ENCODE data around the gene TOP3B. TPM values are rescaled to one million over a fixed set of nuclear protein-coding genes. Genes with fewer than 3 reads are reported as not detected.

Gene TOP3B
- total RNA-seq, 2 donors from 2014 or later, result 29.6 to 33.2 TPM

DNA sequence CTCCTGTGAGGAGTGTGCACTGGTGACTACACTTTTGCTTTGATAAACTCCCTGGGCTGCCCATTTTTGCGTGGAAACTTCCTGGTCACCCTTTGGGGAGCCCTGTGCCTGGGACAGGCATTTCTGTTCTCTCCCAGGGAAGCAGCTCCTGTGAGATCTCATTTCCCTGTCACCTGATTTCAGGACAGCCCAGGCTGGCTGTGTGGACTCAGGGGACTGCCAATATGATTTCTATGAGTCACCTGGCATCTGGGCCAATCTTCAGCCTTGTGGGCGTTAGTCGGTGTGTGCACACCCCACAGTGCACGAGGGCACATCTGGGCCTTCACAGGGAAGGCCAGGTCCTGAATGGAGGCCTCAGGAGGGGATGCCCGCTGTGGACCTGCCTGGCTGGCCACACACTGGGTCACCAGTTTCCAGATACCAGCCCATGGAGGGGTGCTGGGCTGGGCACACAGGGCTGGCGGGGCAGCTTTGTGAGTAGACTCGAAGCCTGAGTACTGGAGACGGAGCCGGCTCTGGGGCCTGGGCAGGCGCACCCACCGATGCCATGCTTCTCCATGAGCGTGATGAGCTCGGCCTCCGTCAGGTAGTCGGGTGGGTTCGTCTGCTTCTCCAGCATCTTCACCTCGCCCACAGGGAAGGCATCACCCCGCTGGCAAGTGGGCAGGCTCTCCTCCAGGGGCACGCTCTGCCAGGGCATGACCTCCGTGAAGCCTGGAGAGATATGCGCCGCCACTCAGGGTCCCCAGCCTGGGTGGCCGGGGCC lies 20.5 kb downstream of the TOP3B start:
- ATAC-seq (replicated peaks in 1 of 2) (no peak), DNase-seq (no peak)
- H3K4me1 Mint-ChIP-seq (ENCODE audit: low read depth), result no peaks in the 10 kb centered on the region
- H3K36me3 Mint-ChIP-seq (ENCODE audit: insufficient read depth in 2 of 2), result peaks cover 0 to under 1% of the 10 kb centered on the region in 2 donors
- no peaks in the 10 kb centered on the region for H3K27me3 Mint-ChIP-seq (ENCODE audit: low read depth)
- no peak overlapping the region for H3K27ac Mint-ChIP-seq
- no peak overlapping the region for H3K4me3 Mint-ChIP-seq
- H3K9me3 Mint-ChIP-seq, result no peaks in the 10 kb centered on the region

DNA sequence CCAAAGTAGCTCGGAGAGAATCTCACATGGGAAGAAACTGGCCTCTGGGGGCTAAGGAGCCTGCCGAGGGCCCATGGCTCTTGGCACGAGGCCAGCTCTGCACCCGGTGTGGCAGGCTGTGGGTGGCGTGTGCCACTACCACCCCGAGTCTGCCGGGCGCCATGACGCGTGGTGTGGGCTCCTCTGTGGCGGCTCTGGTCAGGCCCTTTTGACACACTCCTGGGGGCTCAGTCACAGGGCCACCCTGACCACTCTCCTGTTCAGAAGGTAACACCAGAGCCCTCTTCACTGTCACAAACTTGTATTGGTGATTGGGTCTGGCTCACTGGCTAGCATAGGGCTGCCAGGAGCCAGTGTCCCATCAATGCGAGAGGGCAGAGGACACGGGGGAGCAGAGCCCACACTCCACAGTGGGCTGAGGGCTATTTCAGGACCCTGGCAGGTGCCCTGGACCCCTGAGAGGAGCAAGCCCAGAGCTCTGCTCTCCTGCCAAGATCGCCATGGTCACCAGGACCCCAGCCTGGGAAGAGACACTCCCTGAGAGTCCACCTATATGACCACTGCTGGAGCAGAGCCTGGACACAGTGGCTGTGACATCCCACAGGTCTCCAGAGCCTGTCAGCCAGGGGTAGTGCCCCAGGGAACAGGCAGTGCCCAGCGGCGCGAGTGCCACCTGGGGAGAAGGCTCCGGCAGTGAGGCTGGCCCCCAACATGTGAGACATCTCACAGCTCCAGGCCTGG lies 21.3 kb downstream of the TOP3B start:
- ATAC-seq (replicated peaks in 1 of 2) (no peak), DNase-seq (no peak)
- no peak overlapping the region for H3K4me3 Mint-ChIP-seq
- no peaks in the 10 kb centered on the region for H3K36me3 Mint-ChIP-seq (ENCODE audit: insufficient read depth in 2 of 2)
- no peak overlapping the region for H3K27ac Mint-ChIP-seq
- H3K27me3 Mint-ChIP-seq (ENCODE audit: low read depth), result no peaks in the 10 kb centered on the region
- no peaks in the 10 kb centered on the region for H3K9me3 Mint-ChIP-seq
- H3K4me1 Mint-ChIP-seq (ENCODE audit: low read depth), result no peaks in the 10 kb centered on the region

DNA sequence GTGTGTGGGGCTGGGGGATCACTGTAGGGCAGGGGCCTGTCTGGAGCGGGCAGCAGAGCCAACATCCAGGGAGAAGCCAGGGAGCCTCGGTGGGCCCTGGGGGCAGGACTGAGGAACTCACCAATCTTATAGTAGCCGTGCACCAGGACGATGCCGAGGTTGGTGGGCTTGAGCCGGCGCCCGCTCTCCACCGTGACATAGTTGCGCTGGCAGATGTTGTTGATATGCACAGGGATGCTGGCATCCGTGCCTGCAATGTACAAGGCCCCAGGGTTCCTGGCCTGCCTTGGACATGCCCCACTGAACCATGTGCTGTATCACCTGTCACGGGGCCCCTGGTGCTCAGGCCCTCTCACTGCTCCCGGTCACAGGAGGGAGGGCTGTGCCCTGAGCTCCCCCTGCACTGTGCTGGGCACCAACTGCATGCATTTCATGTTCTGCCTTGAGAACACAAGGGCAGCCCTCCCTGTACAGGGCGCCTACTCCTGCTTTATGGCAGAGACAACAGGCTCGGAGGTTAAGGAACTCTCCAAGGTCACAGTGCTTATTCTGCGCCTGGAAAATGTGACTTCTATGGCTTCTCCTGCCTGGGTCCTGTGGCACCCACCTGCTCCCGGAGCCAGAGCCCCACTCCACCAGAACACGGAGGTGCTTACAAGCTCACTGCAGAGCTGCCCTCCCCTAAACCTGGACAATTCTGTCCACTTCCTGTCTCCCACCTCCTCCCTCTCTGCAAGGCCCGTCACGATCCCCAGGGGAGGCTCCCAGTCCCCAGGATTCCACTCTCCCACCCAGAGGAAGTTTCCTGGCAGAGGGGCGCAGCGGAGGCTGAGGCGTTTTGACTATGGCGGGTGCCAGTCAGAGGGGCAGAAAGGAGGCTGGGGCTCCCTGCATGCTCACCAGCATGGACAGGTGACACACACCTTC lies 22.1 kb downstream of the TOP3B start:
- DNase-seq (no peak), ATAC-seq (replicated peaks in 1 of 2) (no peak)
- Mint-ChIP-seq H3K27ac (no peak overlapping the region), H3K4me3 (no peak overlapping the region), H3K4me1 (ENCODE audit: low read depth) (no peaks in the 10 kb centered on the region), H3K36me3 (ENCODE audit: insufficient read depth in 2 of 2) (no peaks in the 10 kb centered on the region), H3K9me3 (no peaks in the 10 kb centered on the region), H3K27me3 (ENCODE audit: low read depth) (no peaks in the 10 kb centered on the region)

DNA sequence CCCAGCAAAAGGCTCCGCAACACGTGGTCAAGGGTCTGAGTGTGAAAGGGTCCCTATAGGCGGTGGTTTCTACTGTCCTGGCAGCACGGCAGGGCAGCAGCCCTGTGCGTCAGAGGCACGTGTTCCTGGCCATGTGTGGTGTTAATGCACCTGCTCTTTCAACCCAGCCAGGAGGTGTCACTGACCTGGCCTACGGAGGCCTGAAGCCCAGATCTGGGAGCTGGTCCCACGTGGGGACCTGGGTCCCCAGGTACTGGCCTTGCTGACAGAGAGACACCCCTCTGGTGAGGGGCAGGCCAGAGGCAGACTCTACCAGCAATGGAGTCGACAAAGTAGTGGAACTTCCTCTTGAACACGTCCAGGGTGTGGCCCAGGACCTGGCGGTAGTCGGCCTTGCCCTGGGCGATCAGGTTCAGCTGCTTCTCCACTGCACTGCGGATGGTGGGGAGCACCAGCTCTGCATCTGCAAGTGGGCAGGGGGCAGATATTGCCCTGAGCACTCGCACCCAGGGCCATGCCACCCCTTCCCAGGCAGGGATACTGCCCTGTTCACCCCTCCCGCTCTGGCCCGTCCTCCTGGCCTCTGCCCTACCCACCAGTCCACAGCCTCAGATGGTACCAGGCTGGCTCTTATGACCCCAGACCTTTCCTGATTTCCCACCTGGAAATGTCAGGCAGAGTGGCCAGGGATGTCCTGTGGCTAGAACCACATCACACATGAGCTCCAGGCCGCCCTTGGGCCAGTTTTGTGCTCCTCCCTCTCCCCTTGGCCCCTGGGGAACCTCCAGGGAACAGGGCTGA lies 23.1 kb downstream of the TOP3B start:
- no peak for ATAC-seq (replicated peaks in 1 of 2)
- DNase-seq, result no peak
- Mint-ChIP-seq H3K36me3 (ENCODE audit: insufficient read depth in 2 of 2) (no peaks in the 10 kb centered on the region), H3K9me3 (no peaks in the 10 kb centered on the region), H3K27me3 (ENCODE audit: low read depth) (no peaks in the 10 kb centered on the region), H3K4me3 (no peak overlapping the region), H3K4me1 (ENCODE audit: low read depth) (no peaks in the 10 kb centered on the region), H3K27ac (no peak overlapping the region)

DNA sequence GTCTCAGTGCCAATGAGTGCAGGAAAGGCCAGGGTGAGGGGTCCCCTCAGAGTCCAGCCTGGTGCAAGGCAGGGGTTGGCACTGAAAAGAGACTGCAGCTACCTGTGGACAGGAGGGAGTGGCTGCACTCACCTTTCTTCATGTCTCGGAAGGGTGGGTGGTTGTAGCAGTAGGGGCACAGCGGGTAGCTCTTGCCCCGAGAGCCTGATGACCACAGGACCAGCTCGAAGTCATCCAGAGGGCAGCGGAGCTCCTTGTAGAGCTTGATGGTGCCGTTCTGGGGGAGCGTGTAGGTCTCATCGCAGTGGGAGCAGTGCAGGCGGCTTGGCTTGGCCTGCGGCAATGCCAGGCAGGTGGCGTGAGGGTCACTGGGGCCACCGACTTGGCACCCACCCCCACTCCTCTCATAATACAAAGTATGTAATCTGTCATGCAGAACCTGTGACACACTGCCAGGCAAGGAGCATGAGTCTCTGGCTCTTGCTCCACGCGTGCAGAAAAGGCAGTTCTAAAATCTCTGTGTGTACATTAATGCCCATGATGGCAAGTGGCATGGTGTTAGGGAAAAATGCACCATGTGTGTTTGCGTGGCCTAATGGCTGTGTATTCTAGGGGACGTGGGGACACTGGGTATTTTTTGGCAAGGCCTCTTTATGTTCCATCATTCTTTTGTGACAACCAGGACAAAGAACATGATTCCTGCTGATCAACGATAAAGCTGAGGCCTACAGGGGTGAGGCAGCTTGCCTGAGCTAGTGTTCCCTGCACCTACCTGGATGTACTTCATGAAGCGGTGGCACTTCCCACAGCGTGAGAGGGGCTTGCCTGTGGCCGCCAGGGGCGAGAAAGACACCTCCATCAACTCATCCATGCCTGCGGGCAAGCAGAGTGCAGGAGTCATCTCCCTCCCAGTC lies 24.0 kb downstream of the TOP3B start:
- no peak for DNase-seq
- Mint-ChIP-seq H3K36me3 (ENCODE audit: insufficient read depth in 2 of 2) (no peaks in the 10 kb centered on the region), H3K4me3 (no peak overlapping the region), H3K27me3 (ENCODE audit: low read depth) (no peaks in the 10 kb centered on the region), H3K9me3 (no peaks in the 10 kb centered on the region), H3K27ac (no peak overlapping the region), H3K4me1 (ENCODE audit: low read depth) (no peaks in the 10 kb centered on the region)
- no peak for ATAC-seq (replicated peaks in 1 of 2)

DNA sequence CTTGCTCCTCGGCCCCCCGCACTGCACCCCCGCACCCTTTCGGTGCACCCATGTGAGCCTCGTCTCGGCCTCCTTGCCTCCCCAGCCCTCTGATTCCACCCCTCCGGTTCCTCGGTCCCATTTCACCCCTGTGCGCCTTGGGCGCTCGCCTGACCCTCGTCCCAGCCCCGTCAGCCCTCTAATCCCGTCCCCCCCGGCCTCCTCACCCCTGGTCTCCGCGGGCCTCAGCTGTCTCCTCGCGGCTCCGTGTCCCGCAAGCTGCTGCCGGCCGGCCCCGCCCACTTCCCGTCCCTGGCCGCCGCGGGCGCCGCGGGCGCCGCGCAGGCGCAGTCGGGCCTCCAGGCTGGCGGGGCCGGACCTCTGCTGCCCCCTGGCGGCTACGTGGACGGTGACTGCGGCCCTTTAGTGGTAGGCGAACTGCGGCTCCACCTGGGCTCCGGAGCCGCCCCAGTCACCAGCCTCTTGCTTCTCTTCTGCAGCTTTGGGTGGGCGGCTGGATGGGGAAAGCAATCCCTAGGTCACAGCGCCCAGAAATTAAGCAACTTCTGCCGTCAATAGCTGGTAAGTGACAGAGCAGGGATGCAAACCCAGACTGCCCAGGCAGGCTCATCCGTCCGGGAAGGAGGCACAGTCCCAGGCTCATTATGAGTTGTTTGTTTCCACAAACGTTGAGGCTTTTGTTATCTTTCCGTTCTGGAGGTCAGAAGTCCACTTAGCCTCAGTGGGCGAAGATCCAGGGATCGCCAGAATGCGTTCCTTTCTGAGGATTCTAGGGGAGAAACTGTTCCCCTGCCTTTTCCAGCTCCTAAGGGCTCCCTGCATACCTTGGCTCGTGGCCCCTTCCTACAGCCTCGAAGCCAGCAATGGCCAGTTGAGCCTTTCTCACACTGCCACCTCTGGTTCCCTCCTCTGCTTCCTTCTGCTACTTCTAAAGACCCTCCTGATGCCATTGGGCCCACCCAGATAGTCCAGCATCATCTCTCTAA lies 29.7 kb downstream of the TOP3B start, which contains the start of gene PPM1F:
Gene PPM1F, minus strand, starts transcription at position 263 of the 986 bp plus-strand sequence. CDS start 6,800 bp downstream, outside the sequence.
- H3K36me3 Mint-ChIP-seq (ENCODE audit: insufficient read depth in 2 of 2), result peaks cover 0 to 3% of the 10 kb centered on the region in 2 donors
- peak within 1 kb of the TSS; percentile 73 to 90 for H3K4me3 Mint-ChIP-seq
- no peak within 1 kb of the TSS for H3K27ac Mint-ChIP-seq
- DNase-seq (peak; percentile 91 to 97), ATAC-seq (replicated peaks in 1 of 2) (peak; percentile 86 to 87)
- no peaks in the 10 kb centered on the region for H3K9me3 Mint-ChIP-seq
- H3K4me1 Mint-ChIP-seq (ENCODE audit: low read depth), result peaks cover 24% of the 10 kb centered on the region
- no peaks in the 10 kb centered on the region for H3K27me3 Mint-ChIP-seq (ENCODE audit: low read depth)

DNA sequence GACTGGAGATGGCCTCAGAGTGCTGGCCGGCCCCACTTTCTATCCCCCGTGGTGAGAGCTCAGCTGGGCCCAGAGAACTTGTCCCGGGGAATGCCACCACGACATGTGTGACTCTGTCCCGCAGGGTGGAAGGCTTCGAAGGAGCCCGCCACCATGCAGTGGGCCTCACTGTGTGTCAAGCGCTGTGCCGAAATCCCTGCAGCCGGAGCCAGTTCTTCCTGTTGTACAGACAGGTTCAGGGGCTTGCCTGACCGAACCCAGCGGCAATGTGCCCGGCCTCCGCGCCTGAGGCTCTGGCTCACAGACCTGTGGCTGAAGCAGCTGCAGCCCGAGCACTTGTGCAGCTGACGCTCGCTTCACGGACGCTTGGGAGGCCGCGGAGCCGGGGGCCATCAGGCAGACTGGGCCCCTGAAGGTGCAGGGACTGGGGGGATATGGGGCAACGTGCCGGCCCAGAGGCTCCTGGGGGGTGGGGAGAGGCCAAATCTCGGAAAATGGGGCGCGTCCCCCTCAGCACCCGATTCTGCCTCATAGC lies 30.6 kb downstream of the TOP3B start:
- Mint-ChIP-seq H3K9me3 (no peaks in the 10 kb centered on the region), H3K4me3 (peak overlapping the region; percentile 73 to 90), H3K36me3 (ENCODE audit: insufficient read depth in 2 of 2) (peaks cover 0 to 3% of the 10 kb centered on the region in 2 donors), H3K27me3 (ENCODE audit: low read depth) (no peaks in the 10 kb centered on the region), H3K4me1 (ENCODE audit: low read depth) (peaks cover 31% of the 10 kb centered on the region), H3K27ac (no peak overlapping the region)
- DNase-seq (peak; percentile 29 to 40), ATAC-seq (replicated peaks in 1 of 2) (peak; percentile 29 to 34)

DNA sequence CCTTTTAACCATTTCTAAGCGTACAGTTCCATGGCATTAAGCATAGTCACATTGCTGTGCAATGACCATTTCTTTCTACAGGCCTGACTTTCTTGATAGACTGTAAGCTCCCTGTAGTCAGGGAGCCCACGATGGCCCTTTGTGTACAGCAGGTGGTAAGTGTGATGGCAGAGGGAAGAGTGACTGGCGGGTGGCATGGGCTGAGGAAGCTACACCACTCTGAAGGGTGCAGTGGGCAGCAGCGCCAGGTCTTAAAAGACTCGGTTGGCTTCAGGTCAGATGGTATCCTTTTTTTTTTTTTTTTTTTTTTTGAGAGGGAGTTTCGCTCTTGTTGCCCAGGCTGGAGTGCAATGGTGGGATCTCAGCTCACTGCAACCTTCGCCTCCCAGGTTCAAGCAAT lies 31.5 kb downstream of the TOP3B start:
- H3K27me3 Mint-ChIP-seq (ENCODE audit: low read depth), result no peaks in the 10 kb centered on the region
- H3K4me1 Mint-ChIP-seq (ENCODE audit: low read depth), result peaks cover 31% of the 10 kb centered on the region
- H3K36me3 Mint-ChIP-seq (ENCODE audit: insufficient read depth in 2 of 2), result peaks cover 0 to 3% of the 10 kb centered on the region in 2 donors
- peak overlapping the region in 1 of 2 donors; percentile 46 for H3K4me3 Mint-ChIP-seq
- no peaks in the 10 kb centered on the region for H3K9me3 Mint-ChIP-seq
- H3K27ac Mint-ChIP-seq, result no peak overlapping the region
- DNase-seq, result no peak
- no peak for ATAC-seq (replicated peaks in 1 of 2)

DNA sequence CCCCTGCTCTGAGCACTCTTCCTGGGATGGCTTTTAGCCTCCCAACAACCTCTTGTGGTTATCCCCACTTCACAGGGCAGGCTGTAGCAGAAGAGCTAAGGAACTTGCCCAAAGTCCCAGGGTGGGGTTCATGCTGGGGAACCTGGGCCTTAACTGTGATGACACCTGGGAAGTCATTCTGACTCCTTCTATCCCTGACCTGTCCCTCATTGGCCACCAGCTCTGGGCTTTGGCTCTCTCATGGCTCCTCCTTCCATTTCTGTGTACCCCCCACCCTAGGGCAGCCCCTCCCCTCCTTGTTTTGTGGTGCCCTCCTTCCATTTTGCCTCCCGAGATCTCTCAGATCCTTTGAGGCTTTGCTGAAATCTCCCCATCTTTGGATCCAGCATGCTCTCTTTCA lies 32.6 kb downstream of the TOP3B start:
- Mint-ChIP-seq H3K9me3 (no peaks in the 10 kb centered on the region), H3K36me3 (ENCODE audit: insufficient read depth in 2 of 2) (peaks cover 0 to 3% of the 10 kb centered on the region in 2 donors), H3K27ac (no peak overlapping the region), H3K4me1 (ENCODE audit: low read depth) (peaks cover 31% of the 10 kb centered on the region), H3K4me3 (no peak overlapping the region), H3K27me3 (ENCODE audit: low read depth) (no peaks in the 10 kb centered on the region)
- DNase-seq, result no peak
- no peak for ATAC-seq (replicated peaks in 1 of 2)

DNA sequence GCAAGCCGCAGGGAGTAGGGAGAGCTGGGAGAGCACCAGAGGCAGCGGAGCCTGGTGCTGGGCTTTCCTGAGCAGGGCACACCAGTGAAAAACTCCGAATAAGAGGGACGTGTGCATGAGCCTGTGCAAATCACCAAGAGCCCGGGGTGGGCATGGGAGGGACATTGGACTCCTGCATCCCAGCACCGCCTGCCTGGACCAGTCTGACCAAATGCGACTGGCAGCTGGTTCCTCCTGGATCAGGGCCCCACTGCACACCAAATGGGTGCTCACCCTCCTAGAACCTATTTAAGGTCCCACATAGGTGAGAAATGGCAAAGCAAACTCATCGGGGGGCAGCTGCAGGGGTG lies 33.0 kb downstream of the TOP3B start:
- DNase-seq (no peak), ATAC-seq (replicated peaks in 1 of 2) (no peak)
- Mint-ChIP-seq H3K36me3 (ENCODE audit: insufficient read depth in 2 of 2) (peaks cover 0 to 3% of the 10 kb centered on the region in 2 donors), H3K9me3 (no peaks in the 10 kb centered on the region), H3K4me1 (ENCODE audit: low read depth) (peaks cover 31% of the 10 kb centered on the region), H3K27me3 (ENCODE audit: low read depth) (no peaks in the 10 kb centered on the region), H3K27ac (no peak overlapping the region), H3K4me3 (no peak overlapping the region)
